NCI-H2081 (cell line): Measurements from ENCODE around the gene ATG4B.
A peak's percentile ranks its signal among the peaks of the same experiment; 100 is the strongest.

Experiments used
- DNase-seq, 2 experiments: peaks; one replicate each; lab custom pipeline; 2025; lab: John Stamatoyannopoulos, UW

ATG4B gene

DNA sequence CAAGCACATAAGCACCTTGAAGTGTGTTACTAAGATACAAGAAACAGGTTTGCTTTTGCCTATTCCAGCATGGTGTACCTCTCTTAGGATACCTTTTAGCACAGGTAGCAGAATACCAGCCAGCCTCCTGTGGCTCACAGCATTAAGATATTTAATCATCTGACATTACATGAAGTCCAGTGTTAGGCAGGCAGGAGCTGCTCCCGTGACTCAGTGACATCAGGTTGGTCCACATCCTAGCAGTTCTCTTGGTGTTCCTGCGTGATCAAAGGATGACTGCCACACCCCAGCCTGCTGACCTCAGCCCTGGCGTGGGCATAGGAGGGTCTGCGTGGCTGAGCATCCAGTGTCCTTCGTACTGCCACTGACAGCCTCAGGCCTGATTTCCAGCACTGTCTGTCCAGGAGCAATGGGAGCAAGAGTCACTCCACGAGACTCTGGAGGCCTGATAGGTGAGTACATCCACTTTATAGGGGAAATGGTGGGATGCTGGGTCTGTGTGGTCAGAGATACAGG is 52.8 kb downstream of the ATG4B start:
- no peak for DNase-seq

DNA sequence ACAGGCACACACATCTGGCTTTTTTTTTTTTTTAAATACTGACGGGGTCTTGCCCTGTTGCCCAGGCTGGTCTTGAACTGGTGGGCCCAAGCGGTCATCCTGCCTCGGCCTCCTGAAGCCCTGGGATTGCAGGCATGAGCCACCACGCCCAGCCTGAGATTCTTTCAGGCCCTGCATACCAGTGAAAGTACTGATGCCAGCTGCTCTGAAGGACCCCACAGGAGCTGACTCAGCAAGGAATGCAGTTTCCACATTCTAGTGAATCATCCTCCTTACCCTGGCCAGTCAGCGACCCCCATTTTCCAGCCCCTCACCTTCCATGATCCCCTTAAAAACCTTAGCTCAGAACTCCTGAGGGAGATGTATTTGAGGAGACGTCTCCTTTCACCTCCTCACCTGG is 55.0 kb downstream of the ATG4B start:
- DNase-seq: no peak

DNA sequence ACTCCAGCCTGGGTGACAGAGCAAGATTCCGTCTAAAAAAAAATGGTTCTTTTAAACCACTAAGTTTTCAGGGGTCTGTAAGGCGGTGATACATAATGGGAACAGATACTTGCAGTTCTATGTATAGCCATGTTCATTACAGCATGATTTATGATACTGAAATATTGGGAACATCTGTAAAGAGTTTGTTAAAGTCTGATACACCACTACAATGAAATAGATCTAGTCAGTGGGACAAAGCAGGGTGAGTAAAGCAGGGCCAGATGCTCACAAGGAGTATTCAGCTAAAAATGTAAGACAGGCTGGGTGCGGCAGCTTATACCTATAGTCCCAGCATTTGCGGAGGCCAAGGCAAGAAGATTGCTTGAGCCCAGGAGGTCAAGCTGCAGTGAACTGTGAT is 58.2 kb downstream of the ATG4B start:
- DNase-seq: no peak

GRCh38 chr2:241701149-241701398 is 63.6 kb downstream of the ATG4B start:
- no peak for DNase-seq

DNA sequence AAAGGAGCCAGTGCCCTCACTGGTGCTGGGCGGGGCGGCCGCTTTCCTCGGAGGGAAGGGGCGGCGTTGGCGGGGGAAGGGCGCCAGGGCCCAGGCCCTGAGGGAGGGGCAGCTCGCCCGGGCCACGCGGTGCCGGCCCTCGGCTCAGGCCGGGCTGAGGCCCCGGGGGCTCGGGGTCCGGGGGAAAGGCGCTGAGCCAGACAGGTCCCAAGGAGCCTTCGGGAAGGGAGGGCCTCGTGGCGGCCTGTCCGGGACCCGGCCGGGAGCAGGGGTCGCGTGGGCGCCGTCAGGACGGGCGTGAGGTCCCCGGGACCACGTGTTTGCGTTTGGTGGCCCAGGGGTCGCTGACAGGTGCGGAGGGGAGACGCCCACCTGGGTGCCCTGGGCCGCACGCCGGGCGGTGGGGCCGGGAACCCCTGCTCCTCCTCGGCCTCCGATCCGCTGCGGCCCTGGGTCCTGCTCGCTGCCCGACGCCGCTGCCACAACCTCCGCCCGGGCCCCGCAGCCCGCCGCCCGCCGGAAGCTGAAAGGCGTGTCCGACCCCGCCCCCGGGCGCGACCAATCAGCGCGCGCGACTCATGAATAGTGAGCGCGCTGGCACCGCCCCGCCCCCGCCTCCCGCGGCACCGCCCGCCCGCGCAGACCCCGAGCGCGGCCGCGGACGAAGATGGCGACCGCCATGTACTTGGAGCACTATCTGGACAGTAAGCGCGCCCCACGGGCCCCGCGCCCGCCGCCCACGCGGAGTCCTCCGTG is 64.1 kb downstream of the ATG4B start, which contains the start of gene ING5:
Gene ING5, plus strand, starts transcription at position 641 of the 756 bp plus-strand sequence. Its CDS starts 27 bp downstream, at position 668.
- DNase-seq: peak; percentile 91 to 95

GRCh38 chr2:241702155-241703031 is 64.9 kb downstream of the ATG4B start:
- peak; percentile 73 to 74 for DNase-seq

- DNase-seq: peak in 1 of 2 experiments; percentile 7
Observed at GRCh38 chr2:241703032-241703604, 65.6 kb downstream of the ATG4B start.

- DNase-seq: no peak
Observed at GRCh38 chr2:241706537-241706936, 69.0 kb downstream of the ATG4B start.

DNA sequence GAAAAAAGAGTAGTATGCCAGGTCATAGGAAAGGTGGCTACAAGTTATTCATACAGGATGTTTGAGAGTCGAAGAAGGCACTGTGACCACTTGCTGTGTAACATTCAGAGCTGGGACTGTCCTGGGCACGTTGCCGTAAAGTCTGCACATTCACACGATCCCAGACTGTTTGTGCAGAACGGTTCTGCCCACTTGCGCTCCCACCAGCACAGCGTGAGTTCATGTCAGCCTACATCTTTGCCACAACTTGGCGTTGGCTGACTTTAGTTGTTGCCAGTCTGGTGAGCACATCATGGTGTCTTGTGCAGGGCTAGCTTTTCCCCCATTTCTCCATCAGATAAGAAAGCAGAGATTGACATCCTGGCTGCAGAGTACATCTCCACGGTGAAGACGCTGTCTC is 71.4 kb downstream of the ATG4B start:
- DNase-seq: no peak

- no peak for DNase-seq
Observed at GRCh38 chr2:241719093-241719492, 81.6 kb downstream of the ATG4B start.

GRCh38 chr2:241720099-241720498 is 82.6 kb downstream of the ATG4B start:
- DNase-seq: no peak

- no peak for DNase-seq
Observed at GRCh38 chr2:241720560-241720959, 83.1 kb downstream of the ATG4B start.

- no peak for DNase-seq
Observed at GRCh38 chr2:241721852-241722251, 84.4 kb downstream of the ATG4B start.

- DNase-seq: no peak
Observed at GRCh38 chr2:241722896-241723454, 85.5 kb downstream of the ATG4B start.
